T-cell (primary cell): ENCODE measurements around the gene RAB38. TPM values are rescaled to one million over a fixed set of nuclear protein-coding genes. Genes with fewer than 3 reads are reported as not detected.

Experiments
- ATAC-seq, 4 experiments: fragments of 200-7000 bp in 3 of 4; fragments of 150-1000 bp in 1 of 4; cut with Tn5 transposase; replicated peaks in 1 of 4; 1 replicate in 3 of 4; 2 replicates in 1 of 4; pipeline ENCODE4 v1.10.0; 2021; ENCODE audit warnings: moderate library complexity in 3 of 4, mild to moderate bottlenecking in 2 of 4, moderate number of reproducible peaks in 1 of 4
- CTCF ChIA-PET, 2 donors: fragments of 300-600 bp; sonication (Branson Sonifier 250); formaldehyde crosslinking; loops; one replicate each; lab custom pipeline; 2022; ENCODE audit warnings: antibody characterized with exemption in 2 of 2; lab: Charles Lee
- POLR2A ChIA-PET, 2 donors: fragments of 300-600 bp; sonication (Branson Sonifier 250); formaldehyde crosslinking; loops; one replicate each; lab custom pipeline; 2022; ENCODE audit warnings: antibody characterized with exemption in 2 of 2; lab: Charles Lee
- DNase-seq, 35 experiments: peaks; one replicate each; pipeline versions ENCODE4 v3.0.0 to v3.0.0-alpha.2; 2013 to 2023
- H3K27ac ChIP-seq: one replicate; pipeline ENCODE4 v1.5.1; 2013; ENCODE audit warnings: low read length
- H3K27me3 ChIP-seq, 2 experiments: replicated peaks in 1 of 2; 1 replicate in 1 of 2; 2 replicates in 1 of 2; pipeline versions ENCODE4 v1.6.1 to v1.7.0; 2013; ENCODE audit warnings: low read length in 1 of 2, mixed read lengths in 1 of 2; ENCODE audit not compliant: control insufficient read depth in 2 of 2, insufficient read depth in 2 of 2; ENCODE audit errors: extremely low read depth in 1 of 2
- H3K36me3 ChIP-seq, 2 donors: 1 replicate in 1 of 2; 2 replicates in 1 of 2; pipeline versions ENCODE4 v1.6.1 to v1.7.0; 2013; ENCODE audit warnings: low read length in 1 of 2; ENCODE audit not compliant: control insufficient read depth in 2 of 2, insufficient read depth in 1 of 2; ENCODE audit errors: extremely low read depth in 1 of 2
- H3K4me1 ChIP-seq, 2 experiments: 1 replicate in 1 of 2; 2 replicates in 1 of 2; pipeline versions ENCODE4 v1.6.1 to v1.7.0; 2013; ENCODE audit warnings: low read length in 2 of 2, mixed read lengths in 1 of 2; ENCODE audit not compliant: insufficient read depth in 2 of 2, control insufficient read depth in 1 of 2; ENCODE audit errors: extremely low read depth in 1 of 2
- H3K4me3 ChIP-seq, 2 donors: 1 replicate in 1 of 2; 2 replicates in 1 of 2; pipeline versions ENCODE4 v1.5.1 to v1.7.0; 2013; ENCODE audit warnings: mild to moderate bottlenecking in 2 of 2, low read length in 1 of 2, moderate library complexity in 1 of 2; ENCODE audit not compliant: control insufficient read depth in 1 of 2; ENCODE audit errors: extremely low read depth in 1 of 2
- H3K9me3 ChIP-seq: 2 replicates; pipeline ENCODE4 v1.7.0; 2013
- H3K27ac Mint-ChIP-seq, 2 donors: one replicate each; pipeline ENCODE4 v1.8.0; 2020 to 2021; ENCODE audit warnings: mild to moderate bottlenecking in 2 of 2, mixed read lengths in 2 of 2
- H3K27me3 Mint-ChIP-seq, 2 donors: one replicate each; pipeline ENCODE4 v1.8.0; 2021 to 2022; ENCODE audit warnings: mixed read lengths in 2 of 2
- H3K36me3 Mint-ChIP-seq: one replicate; pipeline ENCODE4 v1.8.0; 2021; ENCODE audit warnings: mixed read lengths
- H3K4me1 Mint-ChIP-seq, 3 donors: one replicate each; pipeline ENCODE4 v1.8.0; 2020 to 2022; ENCODE audit warnings: mixed read lengths in 3 of 3, mild to moderate bottlenecking in 1 of 3
- H3K4me3 Mint-ChIP-seq, 3 donors: one replicate each; pipeline ENCODE4 v1.8.0; 2020 to 2022; ENCODE audit warnings: mild to moderate bottlenecking in 3 of 3, mixed read lengths in 3 of 3, moderate library complexity in 3 of 3
- H3K9me3 Mint-ChIP-seq, 3 donors: one replicate each; pipeline ENCODE4 v1.8.0; 2020 to 2022; ENCODE audit warnings: mixed read lengths in 3 of 3
- WGBS: methylation state at CpG from one replicate; pipeline ENCODE4 v1.1.5; 2013; ENCODE audit warnings: missing lambda C conversion rate; ENCODE audit not compliant: insufficient coverage; 5-methylcytosine and 5-hydroxymethylcytosine counted together
- total RNA-seq, 35 experiments: library from RNA in 6 of 35; stranded (reverse) in 6 of 35; fragments of 120-200 nt in 1 of 35; gene quantifications; one replicate each; pipeline versions ENCODE4 v1.2.1 to v1.2.4 and lab custom pipeline; 2013 to 2026

Gene RAB38
- total RNA-seq, 5 donors from 2014 or later (not counting 1 experiment from before 2014, with no cell fraction given), result 0.20 to 0.98 (median 0.57) TPM

GRCh38 chr11:88064097-88064705, 111.0 kb downstream of the RAB38 start:
- H3K4me1 Mint-ChIP-seq, result no peaks in the 10 kb centered on the region
- Histone ChIP-seq H3K36me3 (no peaks in the 10 kb centered on the region), H3K4me1 (no peaks in the 10 kb centered on the region), H3K4me3 (no peak overlapping the region), H3K27me3 (peaks cover 0 to 5% of the 10 kb centered on the region in 2 experiments), H3K9me3 (no peaks in the 10 kb centered on the region), H3K27ac (no peak overlapping the region)
- H3K27ac Mint-ChIP-seq, result no peak overlapping the region
- CTCF ChIA-PET, result no interaction called here
- peaks cover 3 to 5% of the 10 kb centered on the region in 2 donors for H3K27me3 Mint-ChIP-seq
- DNase-seq (no peak), ATAC-seq (no peak)
- H3K36me3 Mint-ChIP-seq, result no peaks in the 10 kb centered on the region
- H3K4me3 Mint-ChIP-seq, result no peak overlapping the region
- POLR2A ChIA-PET, result no interaction called here
- no CpG with 5 or more reads among the region's 2 CpGs for whole genome bisulfite sequencing
- no peaks in the 10 kb centered on the region for H3K9me3 Mint-ChIP-seq

Other genes starting within 250 kb of the RAB38 start
- 10 to 100 TPM; 42.7 to 64.5 (median 56.1) TPM for gene CTSC, start 162.3 kb upstream of the RAB38 start, total RNA-seq